GM12878 (cell line): ENCODE results near the gene GRIK1. TPM values are rescaled to one million over a fixed set of nuclear protein-coding genes. Genes with fewer than 3 reads are reported as not detected.

ENCODE experiments used
- ATAC-seq: fragments of 200-7000 bp; cut with Tn5 transposase; 3 replicates; pipeline ENCODE4 v1.9.1; 2020; ENCODE audit warnings: mild to moderate bottlenecking, moderate library complexity
- BruUV-seq: library from RNA; stranded (reverse); fragments of 400-500 nt; replicated peaks from 2 replicates; lab custom pipeline; 2021; lab: Mats Ljungman, UMichigan
- CTCF ChIA-PET: fragments of 300-600 bp; sonication (Branson Sonifier 250); formaldehyde crosslinking; extraction: SDS; loops from one replicate; lab custom pipeline; 2021; ENCODE audit warnings: inconsistent platforms; lab: Yijun Ruan, JAX
- POLR2A ChIA-PET: fragments of 350-600 bp; formaldehyde crosslinking; extraction: SDS; loops from one replicate; lab custom pipeline; 2021; ENCODE audit warnings: inconsistent platforms; lab: Charles Lee
- RAD21 ChIA-PET: fragments of 300-600 bp; sonication (Branson Sonifier 250); formaldehyde crosslinking; loops from one replicate; lab custom pipeline; 2023; ENCODE audit warnings: antibody characterized with exemption; ENCODE audit not compliant: unreplicated experiment; lab: Charles Lee
- SMC1A ChIA-PET: fragments of 300-600 bp; sonication (Branson Sonifier 250); formaldehyde crosslinking; loops from one replicate; lab custom pipeline; 2023; ENCODE audit not compliant: unreplicated experiment, uncharacterized antibody; lab: Charles Lee
- DNase-seq: peaks from one replicate; pipeline ENCODE4 v3.0.0-alpha.2; 2011; ENCODE audit warnings: low read depth, low spot score
- FAIRE-seq: peaks from 3 replicates; lab custom pipeline; 2011; peaks lifted over from hg19 to GRCh38; lab: Jason Lieb, UNC
- H2AFZ ChIP-seq: 2 replicates; pipeline ENCODE4 v1.6.0; 2011; ENCODE audit warnings: low read depth, low read length, control low read depth; ENCODE audit not compliant: control insufficient read depth
- H3K27ac ChIP-seq: 2 replicates; pipeline ENCODE4 v1.5.1; 2011; ENCODE audit warnings: control low read depth; ENCODE audit not compliant: control insufficient read depth, insufficient read depth
- H3K27me3 ChIP-seq, 2 experiments: replicated peaks in 1 of 2; 2 replicates each; pipeline versions ENCODE4 v1.6.0 to v1.6.1; 2011; ENCODE audit warnings: low read length in 1 of 2; ENCODE audit not compliant: control insufficient read depth in 2 of 2, insufficient read depth in 2 of 2
- H3K36me3 ChIP-seq, 2 experiments: 2 replicates each; pipeline ENCODE4 v1.5.1; 2011; ENCODE audit warnings: low read length in 1 of 2; ENCODE audit not compliant: control insufficient read depth in 2 of 2, insufficient read depth in 2 of 2
- H3K4me1 ChIP-seq: 2 replicates; pipeline ENCODE4 v1.6.1; 2011; ENCODE audit warnings: mild to moderate bottlenecking, low read length, moderate library complexity, mixed read lengths; ENCODE audit not compliant: control insufficient read depth, insufficient read depth
- H3K4me2 ChIP-seq: 2 replicates; pipeline ENCODE4 v1.6.0; 2011; ENCODE audit warnings: control low read depth; ENCODE audit not compliant: control insufficient read depth, insufficient read depth
- H3K4me3 ChIP-seq: fragments of 200-600 bp; sonication (generic); 2 replicates; pipeline ENCODE4 v1.5.1; 2016
- H3K79me2 ChIP-seq: 2 replicates; pipeline ENCODE4 v1.6.0; 2011; ENCODE audit warnings: low read length; ENCODE audit not compliant: control insufficient read depth, insufficient read depth
- H3K9ac ChIP-seq: 2 replicates; pipeline ENCODE4 v1.8.0; 2011; ENCODE audit warnings: low read length, control low read depth, mixed read lengths; ENCODE audit not compliant: control insufficient read depth, insufficient read depth
- H3K9me3 ChIP-seq: replicated peaks from 3 replicates; pipeline ENCODE4 v1.5.1; 2011; ENCODE audit warnings: mild to moderate bottlenecking, low read length; ENCODE audit not compliant: control insufficient read depth, insufficient read depth
- H4K20me1 ChIP-seq: 2 replicates; pipeline ENCODE4 v1.6.0; 2011; ENCODE audit not compliant: control insufficient read depth, insufficient read depth
- CHD1 ChIP-seq: IDR thresholded peaks from 2 replicates; pipeline ENCODE4 v1.6.1; 2012; ENCODE audit warnings: low read depth, low read length, improper control_type of control experiment
- EP300 ChIP-seq, 2 experiments: fragments of 150-350 bp in 1 of 2; IDR thresholded peaks; 2 replicates each; pipeline ENCODE4 v1.6.1; 2011 to 2012; ENCODE audit warnings: low read depth in 2 of 2, low read length in 2 of 2, borderline replicate concordance in 1 of 2, improper control_type of control experiment in 1 of 2, inconsistent platforms in 1 of 2; ENCODE audit not compliant: control insufficient read depth in 1 of 2
- FOXK2 ChIP-seq: fragments of 450-650 bp; IDR thresholded peaks from 2 replicates; pipeline ENCODE4 v1.6.1; 2017; ENCODE audit warnings: mild to moderate bottlenecking, moderate library complexity
- HDAC6 ChIP-seq: fragments of 200-600 bp; sonication (generic); IDR thresholded peaks from one replicate; pipeline ENCODE4 v1.8.0; 2017; ENCODE audit warnings: antibody characterized with exemption; ENCODE audit not compliant: unreplicated experiment
- NR2C2 ChIP-seq: IDR thresholded peaks from 2 replicates; pipeline ENCODE4 v1.6.1; 2011; ENCODE audit warnings: borderline replicate concordance, low read depth; ENCODE audit not compliant: control insufficient read depth, insufficient read length
- POLR2AphosphoS5 ChIP-seq: IDR thresholded peaks from 2 replicates; pipeline ENCODE4 v1.6.1; 2011; ENCODE audit warnings: mild to moderate bottlenecking, low read length, inconsistent platforms
- RAD51 ChIP-seq: fragments of 450-650 bp; IDR thresholded peaks from 2 replicates; pipeline ENCODE4 v1.6.1; 2016; ENCODE audit warnings: moderate library complexity, mild to moderate bottlenecking, inconsistent platforms
- SIX5 ChIP-seq: IDR thresholded peaks from 2 replicates; pipeline ENCODE4 v1.6.1; 2011; ENCODE audit warnings: mild to moderate bottlenecking, low read depth, low read length, moderate library complexity; ENCODE audit not compliant: severe bottlenecking
- SREBF1 ChIP-seq: IDR thresholded peaks from 2 replicates; pipeline ENCODE4 v1.6.1; 2012; ENCODE audit warnings: mild to moderate bottlenecking, low read length
- SUZ12 ChIP-seq: fragments of 200-600 bp; sonication (generic); IDR thresholded peaks from one replicate; pipeline ENCODE4 v1.6.1; 2018; ENCODE audit warnings: antibody characterized with exemption, mild to moderate bottlenecking; ENCODE audit not compliant: unreplicated experiment
- YY1 ChIP-seq: IDR thresholded peaks from 2 replicates; pipeline ENCODE4 v1.6.1; 2011; ENCODE audit warnings: low read depth, mild to moderate bottlenecking, low read length
- ZNF24 ChIP-seq: fragments of 450-650 bp; IDR thresholded peaks from 2 replicates; pipeline ENCODE4 v1.6.1; 2017; ENCODE audit warnings: antibody characterized with exemption, mild to moderate bottlenecking
- ZNF274 ChIP-seq: IDR thresholded peaks from one replicate; pipeline ENCODE4 v1.8.0; 2011; ENCODE audit not compliant: insufficient read length, insufficient read depth
- WGBS: methylation state at CpG from one replicate; pipeline ENCODE4 v1.1.6; 2016; ENCODE audit warnings: low lambda C conversion rate; ENCODE audit not compliant: insufficient replicate concordance, insufficient coverage; ENCODE audit errors: missing lambda C conversion rate; 5-methylcytosine and 5-hydroxymethylcytosine counted together
- in situ Hi-C: fragments of 300-500 bp; cut with MboI; formaldehyde crosslinking; loops from 9 replicates; pipeline ENCODE4 v1.14.3; 2018; ENCODE audit warnings: mixed read lengths
- intact Hi-C: fragments of 100-400 bp; cut with micrococcal nuclease; formaldehyde crosslinking; loops from one replicate; pipeline ENCODE4 v1.14.2; 2022; ENCODE audit not compliant: unreplicated experiment
- polyA plus RNA-seq, 11 experiments: library from polyadenylated mRNA; depleted of rRNA in 4 of 11; unstranded in 6 of 11; stranded (reverse) in 5 of 11; fragments of >200 nt; fragmentation: Nextera tagmentation in 4 of 11; fragmentation: Illumina TruSeq in 1 of 11; extraction: Ambion mirVana in 4 of 11; extraction: Trizol in 1 of 11; gene quantifications; 1 replicate in 1 of 11; 2 replicates in 10 of 11; pipeline versions ENCODE4 v1.2.1 to v1.2.3, GENCODE V29; 2011 to 2016; ENCODE audit warnings: inconsistent platforms in 2 of 11, missing spikeins in 2 of 11, low read depth in 1 of 11
- total RNA-seq, 4 experiments: library from RNA; depleted of rRNA in 3 of 4; stranded (reverse); fragments of >200 nt in 3 of 4; fragmentation: Illumina TruSeq in 1 of 4; extraction: Trizol in 1 of 4; gene quantifications; 2 replicates each; pipeline versions ENCODE4 v1.2.1 to v1.2.3, GENCODE V29; 2013 to 2021
- TF ChIP-seq, protein P1 (sequence below): IDR thresholded peaks from 2 replicates; pipeline ENCODE4 v1.6.1; 2012; ENCODE audit warnings: low read depth, low read length, improper control_type of control experiment
- TF ChIP-seq, protein P2 (sequence below): IDR thresholded peaks from 2 replicates; pipeline ENCODE4 v1.6.1; 2012; ENCODE audit warnings: improper control_type of control experiment, low read depth, low read length; ENCODE audit not compliant: insufficient replicate concordance
- TF ChIP-seq, protein P3 (sequence below): fragments of 450-650 bp; IDR thresholded peaks from 2 replicates; pipeline ENCODE4 v1.6.1; 2016; ENCODE audit warnings: mild to moderate bottlenecking

GRIK1 gene
- total and polyA plus RNA-seq, 10 of the 15 experiments (the other 5 are each of a cell fraction or from before 2014, with no cell fraction given) = 0.05 to 0.13 (median 0.09) TPM; not detected in 7

DNA sequence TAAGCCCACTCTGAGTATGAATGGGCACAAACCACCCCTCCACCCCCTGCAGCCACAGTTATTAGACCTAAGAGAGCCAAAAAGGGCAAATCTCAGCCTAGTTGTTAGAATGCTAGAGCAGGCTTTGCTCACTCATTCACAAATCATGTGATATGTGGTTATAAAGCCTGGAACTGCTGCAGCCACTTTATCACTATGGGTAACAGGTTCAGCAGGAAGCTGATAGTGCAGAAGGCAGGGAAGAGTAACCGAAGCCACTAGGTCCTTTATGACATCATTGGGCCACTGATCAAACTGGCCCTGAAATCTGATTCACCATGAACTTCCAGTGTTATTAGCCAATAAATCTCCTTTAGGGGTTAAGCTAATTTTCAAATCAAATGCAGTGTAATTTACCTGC, 134.7 kb downstream of the GRIK1 start:
- Histone ChIP-seq H3K4me2 (no peak overlapping the region), H3K79me2 (no peaks in the 10 kb centered on the region), H2AFZ (no peak overlapping the region), H3K9me3 (no peaks in the 10 kb centered on the region), H3K36me3 (no peaks in the 10 kb centered on the region), H4K20me1 (no peaks in the 10 kb centered on the region), H3K27ac (no peak overlapping the region), H3K4me1 (no peaks in the 10 kb centered on the region), H3K4me3 (no peak overlapping the region), H3K27me3 (no peaks in the 10 kb centered on the region), H3K9ac (no peak overlapping the region)
- no peak for ATAC-seq
- WGBS = 0% methylated on average over 1 of the region's 1 CpG
- intact Hi-C loops (no loop called here), in situ Hi-C loops (no loop called here)
- RAD21 ChIA-PET = no interaction called here
- no peak for FAIRE-seq
- CTCF ChIA-PET = interaction anchor here (2.8 kb wide), 1 partner anchor 44 kb away, joined by 10 read pairs; no protein-coding TSS in a partner anchor
- TF ChIP-seq EP300 (IDR thresholded peaks at IDR 0.05; ENCODE audit: borderline replicate concordance in 1 of 2, control insufficient read depth in 1 of 2, low read depth in 2 of 2, low read length in 2 of 2) (no peak), HDAC6 (no peak), CHD1 (no peak), FOXK2 (no peak), SUZ12 (no peak), ZNF274 (no peak), SIX5 (no peak), NR2C2 (no peak), RAD51 (no peak), ZNF24 (no peak), YY1 (no peak), POLR2AphosphoS5 (no peak), SREBF1 (no peak)
- TF ChIP-seq, protein P1, sequence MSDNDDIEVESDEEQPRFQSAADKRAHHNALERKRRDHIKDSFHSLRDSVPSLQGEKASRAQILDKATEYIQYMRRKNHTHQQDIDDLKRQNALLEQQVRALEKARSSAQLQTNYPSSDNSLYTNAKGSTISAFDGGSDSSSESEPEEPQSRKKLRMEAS = no peak
- TF ChIP-seq, protein P2, sequence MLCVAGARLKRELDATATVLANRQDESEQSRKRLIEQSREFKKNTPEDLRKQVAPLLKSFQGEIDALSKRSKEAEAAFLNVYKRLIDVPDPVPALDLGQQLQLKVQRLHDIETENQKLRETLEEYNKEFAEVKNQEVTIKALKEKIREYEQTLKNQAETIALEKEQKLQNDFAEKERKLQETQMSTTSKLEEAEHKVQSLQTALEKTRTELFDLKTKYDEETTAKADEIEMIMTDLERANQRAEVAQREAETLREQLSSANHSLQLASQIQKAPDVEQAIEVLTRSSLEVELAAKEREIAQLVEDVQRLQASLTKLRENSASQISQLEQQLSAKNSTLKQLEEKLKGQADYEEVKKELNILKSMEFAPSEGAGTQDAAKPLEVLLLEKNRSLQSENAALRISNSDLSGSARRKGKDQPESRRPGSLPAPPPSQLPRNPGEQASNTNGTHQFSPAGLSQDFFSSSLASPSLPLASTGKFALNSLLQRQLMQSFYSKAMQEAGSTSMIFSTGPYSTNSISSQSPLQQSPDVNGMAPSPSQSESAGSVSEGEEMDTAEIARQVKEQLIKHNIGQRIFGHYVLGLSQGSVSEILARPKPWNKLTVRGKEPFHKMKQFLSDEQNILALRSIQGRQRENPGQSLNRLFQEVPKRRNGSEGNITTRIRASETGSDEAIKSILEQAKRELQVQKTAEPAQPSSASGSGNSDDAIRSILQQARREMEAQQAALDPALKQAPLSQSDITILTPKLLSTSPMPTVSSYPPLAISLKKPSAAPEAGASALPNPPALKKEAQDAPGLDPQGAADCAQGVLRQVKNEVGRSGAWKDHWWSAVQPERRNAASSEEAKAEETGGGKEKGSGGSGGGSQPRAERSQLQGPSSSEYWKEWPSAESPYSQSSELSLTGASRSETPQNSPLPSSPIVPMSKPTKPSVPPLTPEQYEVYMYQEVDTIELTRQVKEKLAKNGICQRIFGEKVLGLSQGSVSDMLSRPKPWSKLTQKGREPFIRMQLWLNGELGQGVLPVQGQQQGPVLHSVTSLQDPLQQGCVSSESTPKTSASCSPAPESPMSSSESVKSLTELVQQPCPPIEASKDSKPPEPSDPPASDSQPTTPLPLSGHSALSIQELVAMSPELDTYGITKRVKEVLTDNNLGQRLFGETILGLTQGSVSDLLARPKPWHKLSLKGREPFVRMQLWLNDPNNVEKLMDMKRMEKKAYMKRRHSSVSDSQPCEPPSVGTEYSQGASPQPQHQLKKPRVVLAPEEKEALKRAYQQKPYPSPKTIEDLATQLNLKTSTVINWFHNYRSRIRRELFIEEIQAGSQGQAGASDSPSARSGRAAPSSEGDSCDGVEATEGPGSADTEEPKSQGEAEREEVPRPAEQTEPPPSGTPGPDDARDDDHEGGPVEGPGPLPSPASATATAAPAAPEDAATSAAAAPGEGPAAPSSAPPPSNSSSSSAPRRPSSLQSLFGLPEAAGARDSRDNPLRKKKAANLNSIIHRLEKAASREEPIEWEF = no peak
- TF ChIP-seq, protein P3, sequence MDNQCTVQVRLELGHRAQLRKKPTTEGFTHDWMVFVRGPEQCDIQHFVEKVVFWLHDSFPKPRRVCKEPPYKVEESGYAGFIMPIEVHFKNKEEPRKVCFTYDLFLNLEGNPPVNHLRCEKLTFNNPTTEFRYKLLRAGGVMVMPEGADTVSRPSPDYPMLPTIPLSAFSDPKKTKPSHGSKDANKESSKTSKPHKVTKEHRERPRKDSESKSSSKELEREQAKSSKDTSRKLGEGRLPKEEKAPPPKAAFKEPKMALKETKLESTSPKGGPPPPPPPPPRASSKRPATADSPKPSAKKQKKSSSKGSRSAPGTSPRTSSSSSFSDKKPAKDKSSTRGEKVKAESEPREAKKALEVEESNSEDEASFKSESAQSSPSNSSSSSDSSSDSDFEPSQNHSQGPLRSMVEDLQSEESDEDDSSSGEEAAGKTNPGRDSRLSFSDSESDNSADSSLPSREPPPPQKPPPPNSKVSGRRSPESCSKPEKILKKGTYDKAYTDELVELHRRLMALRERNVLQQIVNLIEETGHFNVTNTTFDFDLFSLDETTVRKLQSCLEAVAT = no peak
- POLR2A ChIA-PET = no interaction called here
- no TSS peak for BruUV-seq
- no peak for DNase-seq
- SMC1A ChIA-PET = no interaction called here
